IMR-90 (cell line): ENCODE results near the gene FGR. TPM values are rescaled to one million over a fixed set of nuclear protein-coding genes. Genes with fewer than 3 reads are reported as not detected.

ENCODE experiments used
- ATAC-seq: fragments of 200-7000 bp; cut with Tn5 transposase; 2 replicates; pipeline ENCODE4 v1.9.1; 2020; ENCODE audit warnings: low read depth, mild to moderate bottlenecking, moderate library complexity
- BruUV-seq: library from RNA; stranded (reverse); fragments of 400-500 nt; replicated peaks from 2 replicates; lab custom pipeline; 2021; lab: Mats Ljungman, UMichigan
- CTCF ChIA-PET: fragments of 300-600 bp; formaldehyde crosslinking; extraction: SDS; loops from one replicate; lab custom pipeline; 2021; ENCODE audit warnings: antibody characterized with exemption; lab: Yijun Ruan, JAX
- POLR2A ChIA-PET: fragments of 300-600 bp; sonication (Branson Sonifier 250); formaldehyde crosslinking; loops from one replicate; lab custom pipeline; 2022; ENCODE audit warnings: antibody characterized with exemption; ENCODE audit not compliant: unreplicated experiment; lab: Charles Lee
- DNase-seq: peaks from one replicate; pipeline ENCODE4 v3.0.0; 2013
- H2AFZ ChIP-seq: replicated peaks from 2 replicates; pipeline ENCODE3; 2013; ENCODE audit warnings: low read length, mild to moderate bottlenecking; ENCODE audit not compliant: poor library complexity
- H2AK5ac ChIP-seq: 2 replicates; pipeline ENCODE4 v1.6.1; 2013; ENCODE audit warnings: low read depth, low read length, inconsistent platforms
- H2AK9ac ChIP-seq: replicated peaks from 2 replicates; pipeline ENCODE3; 2013; ENCODE audit warnings: mild to moderate bottlenecking, low read depth, low read length, moderate library complexity; ENCODE audit not compliant: poor library complexity
- H2BK120ac ChIP-seq: 2 replicates; pipeline ENCODE4 v1.6.1; 2013; ENCODE audit warnings: low read depth, low read length, inconsistent platforms
- H2BK15ac ChIP-seq: 3 replicates; pipeline ENCODE4 v1.6.1; 2013; ENCODE audit warnings: low read depth, low read length, inconsistent platforms
- H2BK20ac ChIP-seq: 2 replicates; pipeline ENCODE4 v1.6.1; 2013; ENCODE audit warnings: low read depth, mild to moderate bottlenecking, inconsistent platforms, low read length, moderate library complexity
- H2BK5ac ChIP-seq: 2 replicates; pipeline ENCODE4 v1.6.1; 2013; ENCODE audit warnings: mild to moderate bottlenecking, low read depth, low read length, inconsistent platforms; ENCODE audit not compliant: poor library complexity, severe bottlenecking
- H3K14ac ChIP-seq: replicated peaks from 2 replicates; pipeline ENCODE4 v1.6.1; 2013; ENCODE audit warnings: low read depth, low read length, inconsistent platforms
- H3K18ac ChIP-seq: 2 replicates; pipeline ENCODE4 v1.6.1; 2013; ENCODE audit warnings: low read depth, low read length, control low read depth
- H3K23ac ChIP-seq: 2 replicates; pipeline ENCODE4 v1.6.1; 2013; ENCODE audit warnings: low read depth, low read length, inconsistent platforms
- H3K27ac ChIP-seq: 2 replicates; pipeline ENCODE4 v1.5.1; 2013; ENCODE audit warnings: mild to moderate bottlenecking, control low read depth, low read length; ENCODE audit not compliant: insufficient read depth
- H3K27me3 ChIP-seq: 2 replicates; pipeline ENCODE4 v1.6.1; 2013; ENCODE audit warnings: low read length; ENCODE audit not compliant: control insufficient read depth, insufficient read depth
- H3K36me3 ChIP-seq: 2 replicates; pipeline ENCODE4 v1.6.1; 2013; ENCODE audit warnings: low read length, mixed read lengths; ENCODE audit not compliant: control insufficient read depth, insufficient read depth
- H3K4ac ChIP-seq: 2 replicates; pipeline ENCODE4 v1.6.1; 2013; ENCODE audit warnings: low read depth, low read length, inconsistent platforms
- H3K4me1 ChIP-seq: 2 replicates; pipeline ENCODE4 v1.6.1; 2013; ENCODE audit warnings: low read length, mixed read lengths; ENCODE audit not compliant: control insufficient read depth, insufficient read depth
- H3K4me2 ChIP-seq: 2 replicates; pipeline ENCODE4 v1.6.1; 2013; ENCODE audit warnings: low read depth, mild to moderate bottlenecking, control low read depth, low read length, moderate library complexity
- H3K4me3 ChIP-seq: 2 replicates; pipeline ENCODE4 v1.5.1; 2013; ENCODE audit warnings: low read depth, mild to moderate bottlenecking, control low read depth, low read length, moderate library complexity; ENCODE audit not compliant: insufficient read depth
- H3K56ac ChIP-seq: 2 replicates; pipeline ENCODE4 v1.6.1; 2013; ENCODE audit warnings: low read length, inconsistent platforms; ENCODE audit not compliant: insufficient read depth; ENCODE audit errors: extremely low read depth
- H3K79me1 ChIP-seq, 2 experiments: 2 replicates each; pipeline ENCODE4 v1.6.1; 2013; ENCODE audit warnings: low read length in 2 of 2, inconsistent platforms in 1 of 2, low read depth in 1 of 2
- H3K9ac ChIP-seq: 2 replicates; pipeline ENCODE4 v1.6.1; 2013; ENCODE audit warnings: low read depth, low read length, control low read depth
- H3K9me1 ChIP-seq: 2 replicates; pipeline ENCODE4 v1.6.1; 2013; ENCODE audit warnings: low read length, inconsistent platforms; ENCODE audit not compliant: insufficient read depth
- H3K9me3 ChIP-seq: 2 replicates; pipeline ENCODE4 v1.6.1; 2013; ENCODE audit warnings: low read length; ENCODE audit not compliant: control insufficient read depth, insufficient read depth
- H4K20me1 ChIP-seq: 2 replicates; pipeline ENCODE4 v1.6.1; 2013; ENCODE audit warnings: low read length, inconsistent platforms; ENCODE audit not compliant: insufficient read depth
- H4K5ac ChIP-seq: 2 replicates; pipeline ENCODE4 v1.6.1; 2013; ENCODE audit warnings: mild to moderate bottlenecking, low read depth, low read length, control low read depth
- H4K8ac ChIP-seq, 2 experiments: 2 replicates each; pipeline ENCODE4 v1.6.1; 2013; ENCODE audit warnings: low read depth in 2 of 2, low read length in 2 of 2, control low read depth in 1 of 2, inconsistent platforms in 1 of 2
- H4K91ac ChIP-seq: 2 replicates; pipeline ENCODE4 v1.6.1; 2013; ENCODE audit warnings: low read depth, low read length, inconsistent platforms; ENCODE audit not compliant: insufficient read depth
- CEBPB ChIP-seq: IDR thresholded peaks from 2 replicates; pipeline ENCODE4 v1.6.1; 2012; ENCODE audit warnings: low read depth, low read length, improper control_type of control experiment
- CTCF ChIP-seq: conservative IDR thresholded peaks from 2 replicates; pipeline ENCODE4 v1.5.1; 2012; ENCODE audit warnings: mild to moderate bottlenecking, low read depth, low read length, improper control_type of control experiment
- ELK1 ChIP-seq: fragments of 150-350 bp; IDR thresholded peaks from 2 replicates; pipeline ENCODE4 v1.6.1; 2016; ENCODE audit warnings: low read depth, mild to moderate bottlenecking, low read length, moderate library complexity, borderline replicate concordance
- MAZ ChIP-seq: IDR thresholded peaks from 2 replicates; pipeline ENCODE4 v1.6.1; 2012; ENCODE audit warnings: low read depth, mild to moderate bottlenecking, low read length, improper control_type of control experiment, moderate library complexity, borderline replicate concordance
- MXI1 ChIP-seq: IDR thresholded peaks from 2 replicates; pipeline ENCODE4 v1.6.1; 2012; ENCODE audit warnings: low read depth, mild to moderate bottlenecking, low read length, moderate library complexity, borderline replicate concordance
- RAD21 ChIP-seq: IDR thresholded peaks from 2 replicates; pipeline ENCODE4 v1.6.1; 2012; ENCODE audit warnings: low read length, improper control_type of control experiment
- RCOR1 ChIP-seq: IDR thresholded peaks from 2 replicates; pipeline ENCODE4 v1.6.1; 2012; ENCODE audit warnings: mild to moderate bottlenecking, low read length, improper control_type of control experiment; ENCODE audit not compliant: insufficient replicate concordance
- USF2 ChIP-seq: fragments of 150-350 bp; IDR thresholded peaks from 2 replicates; pipeline ENCODE4 v1.6.1; 2017; ENCODE audit warnings: mild to moderate bottlenecking, antibody characterized with exemption, low read length, low read depth
- WGBS, 2 experiments: methylation state at CpG; one replicate each; pipeline versions ENCODE4 v1.1.5 to v1.1.7; 2013; ENCODE audit warnings: missing lambda C conversion rate in 2 of 2; ENCODE audit not compliant: insufficient read length in 1 of 2; ENCODE audit errors: extremely low coverage in 2 of 2; 5-methylcytosine and 5-hydroxymethylcytosine counted together
- dilution Hi-C: fragments of 300-500 bp; cut with HindIII; formaldehyde crosslinking; loops from one replicate; pipeline ENCODE4 v1.14.3; 2018; ENCODE audit warnings: low sequenced_read_pairs; ENCODE audit not compliant: unreplicated experiment
- in situ Hi-C: fragments of 300-500 bp; cut with MboI; formaldehyde crosslinking; loops from 3 replicates; pipeline ENCODE4 v1.14.3; 2019; ENCODE audit warnings: low sequenced_read_pairs, inconsistent platforms, mixed read lengths
- intact Hi-C: fragments of 100-400 bp; cut with micrococcal nuclease; formaldehyde crosslinking; loops from 2 replicates; pipeline ENCODE4 v1.10.0; 2022
- polyA plus RNA-seq, 3 experiments: library from polyadenylated mRNA; depleted of rRNA; stranded (reverse); fragments of >200 nt; gene quantifications; 2 replicates each; pipeline ENCODE4 v1.2.3, GENCODE V29; 2012; ENCODE audit warnings: low replicate concordance in 1 of 3
- total RNA-seq: library from RNA; depleted of rRNA; stranded (reverse); fragments of >200 nt; gene quantifications from 2 replicates; pipeline ENCODE4 v1.2.3, GENCODE V29; 2012

FGR gene
- total and polyA plus RNA-seq, 2 of the 4 experiments (the other 2 are of a cell fraction): not detected

- Histone ChIP-seq H3K18ac (no peak overlapping the region), H3K27ac (no peak overlapping the region), H3K4me2 (no peak overlapping the region), H2BK5ac (no peak overlapping the region), H2AFZ (no peak overlapping the region), H2BK120ac (no peak overlapping the region), H3K4ac (no peak overlapping the region), H3K9me3 (no peaks in the 10 kb centered on the region), H3K23ac (no peak overlapping the region), H2AK5ac (no peak overlapping the region), H3K4me3 (no peak overlapping the region), H2BK15ac (no peak overlapping the region), H4K8ac (no peak overlapping the region), H2AK9ac (no peak overlapping the region), H3K9ac (no peak overlapping the region), H3K36me3 (no peaks in the 10 kb centered on the region), H3K9me1 (no peaks in the 10 kb centered on the region; the same call in 1 of the 2 replicates), H2BK20ac (no peak overlapping the region), H3K79me1 (no peaks in the 10 kb centered on the region), H4K5ac (no peak overlapping the region), H4K91ac (no peak overlapping the region), H3K14ac (no peak overlapping the region), H4K20me1 (no peaks in the 10 kb centered on the region), H3K4me1 (no peaks in the 10 kb centered on the region), H3K56ac (no peak overlapping the region), H3K27me3 (peaks cover 28% of the 10 kb centered on the region)
- BruUV-seq: no TSS peak
- DNase-seq: no peak
- TF ChIP-seq USF2 (no peak), CEBPB (no peak), CTCF (no peak), RCOR1 (no peak), RAD21 (no peak), ELK1 (no peak), MXI1 (no peak), MAZ (no peak)
- WGBS, 2 experiments: 25% methylated on average over 2 of the region's 7 CpGs; no CpG with 5 or more reads in 1 of the 2 experiments
- dilution Hi-C loops (no loop called here), in situ Hi-C loops (no loop called here), intact Hi-C loops (no loop called here)
- ChIA-PET POLR2A (no interaction called here), CTCF (no interaction called here)
- ATAC-seq: no peak
Observed at GRCh38 chr1:27624467-27625178, 10.4 kb downstream of the FGR start.
